H9 (cell line): ENCODE measurements around the gene DNALI1. TPM values are rescaled to one million over a fixed set of nuclear protein-coding genes. Genes with fewer than 3 reads are reported as not detected.

Experiments
- DNase-seq: peaks from one replicate; pipeline ENCODE4 v3.0.0-alpha.2; 2017
- H2AFZ ChIP-seq: one replicate; pipeline ENCODE4 v1.6.1; 2013; ENCODE audit warnings: mild to moderate bottlenecking, low read length, control low read depth, moderate library complexity
- H2AK5ac ChIP-seq: 2 replicates; pipeline ENCODE4 v1.6.1; 2013; ENCODE audit warnings: low read length, control low read depth, mixed read lengths; ENCODE audit not compliant: insufficient read length
- H2BK120ac ChIP-seq: one replicate; pipeline ENCODE4 v1.6.1; 2013; ENCODE audit warnings: low read depth, mild to moderate bottlenecking, low read length, control low read depth, inconsistent platforms; ENCODE audit not compliant: poor library complexity, severe bottlenecking
- H2BK12ac ChIP-seq: 2 replicates; pipeline ENCODE4 v1.6.1; 2013; ENCODE audit warnings: low read length, control low read depth, mixed read lengths, low read depth; ENCODE audit not compliant: insufficient read length
- H2BK15ac ChIP-seq: 2 replicates; pipeline ENCODE4 v1.6.1; 2013; ENCODE audit warnings: low read depth, low read length, control low read depth
- H2BK20ac ChIP-seq: one replicate; pipeline ENCODE4 v1.6.1; 2013; ENCODE audit warnings: low read depth, mild to moderate bottlenecking, low read length, control low read depth, inconsistent platforms; ENCODE audit not compliant: poor library complexity, severe bottlenecking
- H2BK5ac ChIP-seq: 2 replicates; pipeline ENCODE4 v1.6.1; 2013; ENCODE audit warnings: low read length, control low read depth, mixed read lengths; ENCODE audit not compliant: insufficient read length
- H3K14ac ChIP-seq: 2 replicates; pipeline ENCODE4 v1.6.1; 2013; ENCODE audit warnings: low read length, control low read depth; ENCODE audit not compliant: insufficient read depth
- H3K18ac ChIP-seq: 2 replicates; pipeline ENCODE4 v1.6.1; 2013; ENCODE audit warnings: low read depth, mild to moderate bottlenecking, mixed read lengths, low read length, control low read depth; ENCODE audit not compliant: insufficient read length
- H3K23ac ChIP-seq: 2 replicates; pipeline ENCODE4 v1.6.1; 2013; ENCODE audit warnings: low read length, control low read depth, mixed read lengths, low read depth; ENCODE audit not compliant: insufficient read length
- H3K23me2 ChIP-seq: 2 replicates; pipeline ENCODE4 v1.6.1; 2013; ENCODE audit warnings: low read depth, mild to moderate bottlenecking, mixed read lengths, low read length, control low read depth; ENCODE audit not compliant: insufficient read length, poor library complexity, severe bottlenecking
- H3K27ac ChIP-seq: 2 replicates; pipeline ENCODE4 v1.5.1; 2013; ENCODE audit warnings: low read length, control low read depth, mixed read lengths, low read depth; ENCODE audit not compliant: insufficient read length
- H3K27me3 ChIP-seq: 2 replicates; pipeline ENCODE4 v1.6.1; 2013; ENCODE audit warnings: low read length, control low read depth, inconsistent platforms; ENCODE audit not compliant: insufficient read depth
- H3K4ac ChIP-seq: 2 replicates; pipeline ENCODE4 v1.6.1; 2013; ENCODE audit warnings: low read depth, mild to moderate bottlenecking, control low read depth, inconsistent platforms, low read length, moderate library complexity
- H3K4me1 ChIP-seq: 2 replicates; pipeline ENCODE4 v1.6.1; 2013; ENCODE audit warnings: low read length, control low read depth, inconsistent platforms; ENCODE audit not compliant: insufficient read depth
- H3K4me2 ChIP-seq: 2 replicates; pipeline ENCODE4 v1.6.1; 2013; ENCODE audit warnings: low read length, control low read depth, mixed read lengths; ENCODE audit not compliant: insufficient read length, insufficient read depth
- H3K56ac ChIP-seq: 2 replicates; pipeline ENCODE4 v1.6.1; 2013; ENCODE audit warnings: low read depth, mild to moderate bottlenecking, mixed read lengths, low read length, control low read depth; ENCODE audit not compliant: insufficient read length
- H3K79me1 ChIP-seq: 2 replicates; pipeline ENCODE4 v1.6.1; 2013; ENCODE audit warnings: low read depth, mild to moderate bottlenecking, moderate library complexity, low read length, control low read depth, inconsistent platforms; ENCODE audit not compliant: insufficient read depth, poor library complexity, severe bottlenecking
- H3K79me2 ChIP-seq: 2 replicates; pipeline ENCODE4 v1.6.1; 2013; ENCODE audit warnings: low read length, control low read depth, inconsistent platforms; ENCODE audit not compliant: insufficient read depth
- H3K9ac ChIP-seq: 2 replicates; pipeline ENCODE4 v1.6.1; 2013; ENCODE audit warnings: low read length, control low read depth, mixed read lengths; ENCODE audit not compliant: insufficient read length; ENCODE audit errors: extremely low read depth
- H3K9me3 ChIP-seq: one replicate; pipeline ENCODE4 v1.6.1; 2013; ENCODE audit warnings: low read depth, low read length, inconsistent platforms; ENCODE audit not compliant: control insufficient read depth
- H3T11ph ChIP-seq: one replicate; pipeline ENCODE4 v1.6.1; 2013; ENCODE audit warnings: mild to moderate bottlenecking, low read length, control low read depth, inconsistent platforms
- H4K20me1 ChIP-seq: one replicate; pipeline ENCODE4 v1.6.1; 2013; ENCODE audit not compliant: control insufficient read depth, insufficient read length, insufficient read depth
- H4K5ac ChIP-seq: 2 replicates; pipeline ENCODE4 v1.6.1; 2013; ENCODE audit warnings: low read depth, mild to moderate bottlenecking, mixed read lengths, low read length, control low read depth; ENCODE audit not compliant: insufficient read length
- H4K8ac ChIP-seq: replicated peaks from 2 replicates; pipeline ENCODE4 v1.6.1; 2013; ENCODE audit warnings: low read length, control low read depth, mixed read lengths, low read depth; ENCODE audit not compliant: insufficient read length
- H4K91ac ChIP-seq: 2 replicates; pipeline ENCODE4 v1.6.1; 2013; ENCODE audit warnings: low read depth, mild to moderate bottlenecking, moderate library complexity, mixed read lengths, low read length, control low read depth; ENCODE audit not compliant: insufficient read length
- H3K27ac Mint-ChIP-seq, 3 experiments: 2 replicates in 2 of 3; 3 replicates in 1 of 3; pipeline ENCODE4 v1.8.0; 2020 to 2021; ENCODE audit warnings: mixed read lengths in 3 of 3, mild to moderate bottlenecking in 1 of 3, moderate library complexity in 1 of 3
- H3K27me3 Mint-ChIP-seq: 2 replicates; pipeline ENCODE4 v1.8.0; 2021; ENCODE audit warnings: low read depth, mild to moderate bottlenecking, moderate library complexity, mixed read lengths
- H3K36me3 Mint-ChIP-seq, 3 experiments: 2 replicates in 2 of 3; 3 replicates in 1 of 3; pipeline ENCODE4 v1.8.0; 2020 to 2021; ENCODE audit warnings: low read depth in 3 of 3, mixed read lengths in 3 of 3; ENCODE audit not compliant: insufficient read depth in 1 of 3
- H3K4me1 Mint-ChIP-seq, 2 experiments: 2 replicates each; pipeline ENCODE4 v1.8.0; 2020; ENCODE audit warnings: mixed read lengths in 2 of 2
- H3K4me3 Mint-ChIP-seq, 2 experiments: 2 replicates in 1 of 2; 3 replicates in 1 of 2; pipeline ENCODE4 v1.8.0; 2020 to 2021; ENCODE audit warnings: mild to moderate bottlenecking in 2 of 2, mixed read lengths in 2 of 2, moderate library complexity in 1 of 2
- H3K9me3 Mint-ChIP-seq, 2 experiments: 2 replicates in 1 of 2; 3 replicates in 1 of 2; pipeline ENCODE4 v1.8.0; 2020; ENCODE audit warnings: mild to moderate bottlenecking in 2 of 2, mixed read lengths in 2 of 2, moderate library complexity in 1 of 2
- CTCF ChIP-seq: fragments of 200-600 bp; sonication (generic); conservative IDR thresholded peaks from 3 replicates; pipeline ENCODE4 v1.8.0; 2021; ENCODE audit warnings: antibody characterized with exemption, mild to moderate bottlenecking
- WGBS: extraction: QIAGEN DNeasy Blood & Tissue Kit; methylation state at CpG from one replicate; pipeline ENCODE4 v1.1.7; 2013; ENCODE audit warnings: missing lambda C conversion rate, low lambda C conversion rate, mixed read lengths; ENCODE audit not compliant: insufficient read length; ENCODE audit errors: extremely low coverage; 5-methylcytosine and 5-hydroxymethylcytosine counted together
- total RNA-seq: library from RNA; stranded (reverse); gene quantifications from 2 replicates; pipeline ENCODE4 v1.2.1, GENCODE V29; 2021

Gene DNALI1
- total RNA-seq, 1 experiment from 2014 or later, result 18.0 TPM

DNA sequence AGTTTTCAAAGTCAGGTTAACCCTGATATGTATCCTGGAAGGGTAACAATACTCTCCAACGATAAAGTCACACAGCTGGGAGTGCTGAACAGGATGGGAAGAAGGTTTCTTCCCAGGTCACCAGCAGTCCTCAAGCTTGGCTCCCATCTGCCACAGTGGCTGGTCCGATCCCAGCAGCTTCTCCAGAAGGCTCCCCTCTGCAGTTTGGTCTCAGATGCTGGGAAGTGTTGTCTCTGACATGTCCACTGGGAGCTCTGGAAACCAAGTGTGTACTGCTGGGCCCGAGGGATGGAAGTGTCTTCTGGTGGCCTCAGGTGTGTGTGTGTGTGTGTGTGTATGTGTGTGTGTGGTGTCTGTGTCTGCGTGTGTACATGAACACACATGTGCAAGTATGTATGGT is 55.4 kb downstream of the DNALI1 start:
- no peaks in the 10 kb centered on the region for H3K79me1 ChIP-seq
- no peaks in the 10 kb centered on the region for H3K79me2 ChIP-seq
- no peak overlapping the region for H3K4ac ChIP-seq
- H3K4me1 Mint-ChIP-seq, result peaks cover 0 to 3% of the 10 kb centered on the region in 2 experiments; a peak in 1 of 4 replicates
- H2AK5ac ChIP-seq, result no peak overlapping the region
- no peak overlapping the region for H3K23ac ChIP-seq
- no peaks in the 10 kb centered on the region for H3K36me3 Mint-ChIP-seq
- H3T11ph ChIP-seq, result no peak overlapping the region
- H3K4me2 ChIP-seq, result no peak overlapping the region
- no peak overlapping the region for H3K4me3 Mint-ChIP-seq
- H4K8ac ChIP-seq, result no peak overlapping the region
- no peak overlapping the region for H3K18ac ChIP-seq
- no peaks in the 10 kb centered on the region for H3K9me3 Mint-ChIP-seq
- H3K56ac ChIP-seq, result no peak overlapping the region
- H2BK20ac ChIP-seq, result no peak overlapping the region
- no peak overlapping the region for H2BK12ac ChIP-seq
- TF ChIP-seq CTCF, result no peak
- no peaks in the 10 kb centered on the region for H4K20me1 ChIP-seq
- no peaks in the 10 kb centered on the region for H3K4me1 ChIP-seq
- H3K27ac ChIP-seq, result no peak overlapping the region
- no CpG with 5 or more reads among the region's 4 CpGs for WGBS
- H2AFZ ChIP-seq, result no peak overlapping the region
- H2BK120ac ChIP-seq, result no peak overlapping the region
- no peak overlapping the region for H3K14ac ChIP-seq
- no peaks in the 10 kb centered on the region for H3K23me2 ChIP-seq
- no peaks in the 10 kb centered on the region for H3K9me3 ChIP-seq
- H2BK5ac ChIP-seq, result no peak overlapping the region
- H3K27ac Mint-ChIP-seq, result no peak overlapping the region
- no peak overlapping the region for H2BK15ac ChIP-seq
- H3K27me3 ChIP-seq, result peaks cover 3% of the 10 kb centered on the region; the same call in 1 of the 2 replicates
- DNase-seq, result no peak
- H3K27me3 Mint-ChIP-seq, result peaks cover 58% of the 10 kb centered on the region
- H4K5ac ChIP-seq, result no peak overlapping the region
- no peak overlapping the region for H3K9ac ChIP-seq
- no peak overlapping the region for H4K91ac ChIP-seq
